K562 (cell line): ENCODE measurements around the gene ITPKA. TPM values are rescaled to one million over a fixed set of nuclear protein-coding genes. Genes with fewer than 3 reads are reported as not detected.
A peak's percentile ranks its signal among the peaks of the same experiment; 100 is the strongest.

Experiments used
- GABPA ChIP-seq: fragments of 200-800 bp; sonication (Bioruptor generic); conservative IDR thresholded peaks from 2 replicates; pipeline ENCODE4 v1.6.1; 2016; ENCODE audit warnings: low read depth, missing genetic modification characterization, missing compliant biosample characterization
- HDGF ChIP-seq: fragments of 450-650 bp; IDR thresholded peaks from 2 replicates; pipeline ENCODE4 v1.6.1; 2016
- MAX ChIP-seq: sonication (generic); formaldehyde crosslinking; IDR thresholded peaks from 2 replicates; pipeline ENCODE4 v1.9.0; 2022; ENCODE audit warnings: mild to moderate bottlenecking, missing genetic modification reagents
- MGA ChIP-seq: fragments of 450-650 bp; IDR thresholded peaks from 2 replicates; pipeline ENCODE4 v1.6.1; 2016; ENCODE audit warnings: mild to moderate bottlenecking, moderate library complexity
- MTF1 ChIP-seq: fragments of 250-450 bp; sonication (Bioruptor Pico); IDR thresholded peaks from 2 replicates; pipeline ENCODE4 v1.9.0; 2021; ENCODE audit warnings: moderate library complexity, mild to moderate bottlenecking, inconsistent platforms, borderline replicate concordance
- MYBL2 ChIP-seq, 2 experiments: fragments of 450-650 bp in 1 of 2; sonication (generic) in 1 of 2; formaldehyde crosslinking in 1 of 2; IDR thresholded peaks; 2 replicates each; pipeline versions ENCODE4 v1.6.1 to v1.8.1; 2017 to 2022; ENCODE audit warnings: borderline replicate concordance in 1 of 2, inconsistent platforms in 1 of 2, low read depth in 1 of 2, mild to moderate bottlenecking in 1 of 2, missing genetic modification reagents in 1 of 2, moderate library complexity in 1 of 2
- NR3C1 ChIP-seq: sonication (generic); formaldehyde crosslinking; IDR thresholded peaks from 2 replicates; pipeline ENCODE4 v1.8.1; 2022; ENCODE audit warnings: missing genetic modification reagents
- RBM22 ChIP-seq: fragments of 200-400 bp; formaldehyde crosslinking; IDR thresholded peaks from 2 replicates; pipeline ENCODE4 v1.6.1; 2018; ENCODE audit warnings: low read length, low read depth; ENCODE audit not compliant: poor library complexity, severe bottlenecking
- SMAD1 ChIP-seq: fragments of 150-350 bp; IDR thresholded peaks from 2 replicates; pipeline ENCODE4 v1.6.1; 2014; ENCODE audit warnings: low read length, low read depth; ENCODE audit not compliant: partially characterized antibody
- THAP7 ChIP-seq: fragments of 250-450 bp; sonication (Bioruptor Pico); IDR thresholded peaks from 2 replicates; pipeline ENCODE4 v1.5.0; 2021
- ZFP1 ChIP-seq: fragments of 450-650 bp; formaldehyde crosslinking; IDR thresholded peaks from 2 replicates; pipeline ENCODE4 v1.4.0; 2020; ENCODE audit warnings: mild to moderate bottlenecking, mixed read lengths
- ZNF253 ChIP-seq: fragments of 250-450 bp; sonication (Bioruptor Pico); conservative IDR thresholded peaks from 2 replicates; pipeline ENCODE4 v1.6.1; 2021; ENCODE audit warnings: mild to moderate bottlenecking
- ZNF395 ChIP-seq: fragments of 200-800 bp; sonication (Bioruptor generic); IDR thresholded peaks from 2 replicates; pipeline ENCODE4 v1.6.1; 2017; ENCODE audit warnings: missing genetic modification characterization, missing compliant biosample characterization
- polyA plus RNA-seq, 8 experiments: library from polyadenylated mRNA; depleted of rRNA in 4 of 8; stranded (reverse) in 5 of 8; unstranded in 3 of 8; fragments of >200 nt; fragmentation: Nextera tagmentation in 2 of 8; fragmentation: Illumina TruSeq in 1 of 8; extraction: Ambion mirVana in 2 of 8; extraction: Trizol in 1 of 8; gene quantifications; 2 replicates each; pipeline versions ENCODE4 v1.2.1 to v1.2.3, GENCODE V29; 2011 to 2014; ENCODE audit warnings: inconsistent platforms in 1 of 8, missing spikeins in 1 of 8
- total RNA-seq, 7 experiments: library from RNA; depleted of rRNA in 6 of 7; stranded (reverse); fragments of >200 nt in 6 of 7; fragmentation: Illumina TruSeq in 2 of 7; extraction: Trizol in 2 of 7; gene quantifications; 2 replicates each; pipeline versions ENCODE4 v1.2.1 to v1.2.3, GENCODE V29; 2011 to 2021; ENCODE audit warnings: low replicate concordance in 1 of 7

The ITPKA gene
- total and polyA plus RNA-seq, 9 of the 15 experiments (the other 6 are each of a cell fraction or from before 2014, with no cell fraction given) = 0.14 to 68.4 (median 11.5) TPM

- peak; percentile 94 for TF ChIP-seq MGA
- no peak for TF ChIP-seq ZNF253 (CRISPR knock-in tag)
- TF ChIP-seq HDGF = no peak
- no peak for TF ChIP-seq MYBL2 (IDR thresholded peaks at IDR 0.05; ENCODE audit: low read depth)
- no peak for TF ChIP-seq MYBL2 (CRISPR knock-in tag; IDR thresholded peaks at IDR 0.05; ENCODE audit: borderline replicate concordance)
- TF ChIP-seq ZFP1 (CRISPR knock-in tag) = no peak
- peak; percentile 68 for TF ChIP-seq MAX (CRISPR knock-in tag)
- TF ChIP-seq THAP7 (CRISPR knock-in tag) = no peak
- peak; percentile 33 for TF ChIP-seq RBM22
- TF ChIP-seq GABPA (tag) = no peak
- TF ChIP-seq MTF1 (CRISPR knock-in tag) = no peak
- no peak for TF ChIP-seq SMAD1
- peak; percentile 65; the same call in 1 of the 2 replicates for TF ChIP-seq NR3C1 (CRISPR knock-in tag)
- TF ChIP-seq ZNF395 (CRISPR knock-in tag) = peak; percentile 19; the same call in 1 of the 2 replicates
Observed at GRCh38 chr15:41494190-41494921, 682 bp downstream of the ITPKA start (continued).
